AG09309 (cell line): ENCODE results near the gene WNT3A.

ENCODE experiments used
- DNase-seq: peaks from one replicate; pipeline ENCODE4 v3.0.0-alpha.2; 2010; ENCODE audit warnings: low read depth
- H3K4me3 ChIP-seq: 2 replicates; pipeline ENCODE4 v1.5.1; 2011; ENCODE audit warnings: mild to moderate bottlenecking, low read depth, low read length, moderate library complexity; ENCODE audit not compliant: control insufficient read depth
- TF ChIP-seq, protein P1 (sequence below): IDR thresholded peaks from 2 replicates; pipeline ENCODE4 v1.5.1; 2011; ENCODE audit warnings: mild to moderate bottlenecking, low read depth, low read length, inconsistent platforms; ENCODE audit not compliant: insufficient read depth, control insufficient read depth; ENCODE audit errors: missing control alignments

Gene WNT3A

DNA sequence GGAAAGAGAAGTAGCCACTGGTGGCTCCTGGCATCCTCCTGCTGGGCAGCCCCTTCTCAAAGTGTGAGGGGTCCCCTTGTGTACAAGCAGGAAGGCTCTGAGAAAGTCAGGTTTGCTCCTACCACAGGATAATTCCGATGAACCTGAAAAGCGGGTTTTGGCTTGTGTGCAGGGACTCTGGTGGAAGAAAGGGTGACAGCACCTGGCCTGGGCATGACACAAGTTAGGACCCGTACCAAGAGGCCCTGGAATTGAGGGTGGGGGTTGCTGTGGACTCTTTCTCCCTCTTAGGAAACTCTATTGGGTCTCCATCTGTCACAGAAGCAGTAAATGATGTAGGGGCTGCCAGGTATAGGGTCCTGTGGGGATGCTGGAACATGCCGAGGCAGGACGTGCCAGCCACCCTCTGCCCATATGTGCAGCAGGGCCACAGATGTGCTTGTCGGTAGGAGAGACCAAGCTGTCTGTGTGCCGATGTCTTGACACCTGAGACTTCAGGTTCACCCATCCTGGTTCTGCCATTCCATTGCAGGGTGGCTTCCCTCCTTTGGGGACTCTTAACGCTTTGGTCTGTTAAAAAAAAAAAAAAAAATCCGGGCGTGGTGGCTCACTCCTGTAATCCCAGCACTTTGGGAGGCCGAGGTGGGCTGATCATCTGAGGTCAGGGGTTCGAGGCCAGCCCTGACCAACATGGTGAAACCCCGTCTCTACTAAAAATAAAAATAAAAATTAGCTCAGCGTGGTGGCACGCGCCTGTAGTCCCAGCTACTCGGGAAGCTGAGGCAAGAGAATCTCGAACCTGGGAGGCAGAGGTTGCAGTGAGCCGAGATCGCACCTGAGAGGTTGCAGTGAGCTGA, 86.5 kb downstream of the WNT3A start:
- H3K4me3 ChIP-seq = no peak overlapping the region
- TF ChIP-seq, protein P1, sequence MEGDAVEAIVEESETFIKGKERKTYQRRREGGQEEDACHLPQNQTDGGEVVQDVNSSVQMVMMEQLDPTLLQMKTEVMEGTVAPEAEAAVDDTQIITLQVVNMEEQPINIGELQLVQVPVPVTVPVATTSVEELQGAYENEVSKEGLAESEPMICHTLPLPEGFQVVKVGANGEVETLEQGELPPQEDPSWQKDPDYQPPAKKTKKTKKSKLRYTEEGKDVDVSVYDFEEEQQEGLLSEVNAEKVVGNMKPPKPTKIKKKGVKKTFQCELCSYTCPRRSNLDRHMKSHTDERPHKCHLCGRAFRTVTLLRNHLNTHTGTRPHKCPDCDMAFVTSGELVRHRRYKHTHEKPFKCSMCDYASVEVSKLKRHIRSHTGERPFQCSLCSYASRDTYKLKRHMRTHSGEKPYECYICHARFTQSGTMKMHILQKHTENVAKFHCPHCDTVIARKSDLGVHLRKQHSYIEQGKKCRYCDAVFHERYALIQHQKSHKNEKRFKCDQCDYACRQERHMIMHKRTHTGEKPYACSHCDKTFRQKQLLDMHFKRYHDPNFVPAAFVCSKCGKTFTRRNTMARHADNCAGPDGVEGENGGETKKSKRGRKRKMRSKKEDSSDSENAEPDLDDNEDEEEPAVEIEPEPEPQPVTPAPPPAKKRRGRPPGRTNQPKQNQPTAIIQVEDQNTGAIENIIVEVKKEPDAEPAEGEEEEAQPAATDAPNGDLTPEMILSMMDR = no peak
- no peak for DNase-seq

DNA sequence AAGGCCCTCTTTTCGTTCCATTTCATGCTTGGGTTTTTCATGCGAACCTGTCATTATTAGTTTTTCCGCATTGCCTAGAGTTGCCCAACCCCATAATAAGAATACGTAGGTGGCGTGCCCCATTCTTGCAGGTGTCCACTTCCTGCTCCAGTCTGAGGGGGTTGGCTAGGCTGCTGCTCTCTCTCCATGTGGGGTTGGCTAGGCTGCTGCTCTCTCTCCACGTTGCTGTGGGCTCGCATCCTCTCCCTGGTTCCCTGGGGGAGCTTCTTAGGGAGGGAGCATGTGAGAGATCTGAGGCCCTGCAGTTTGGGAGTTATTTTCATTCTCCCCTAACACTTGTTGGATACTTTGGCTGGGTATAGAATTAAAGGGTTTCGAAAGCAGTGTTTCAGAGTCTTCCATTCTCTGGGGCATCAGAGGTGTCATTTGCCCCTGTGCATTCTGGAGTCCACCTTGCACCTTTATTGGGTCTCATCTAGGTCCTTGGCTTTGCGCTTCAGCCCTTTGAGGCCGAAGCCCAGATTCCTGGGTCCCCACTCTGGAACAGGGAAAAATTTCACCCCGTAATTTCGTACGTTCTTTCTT, 87.7 kb downstream of the WNT3A start:
- no peak for DNase-seq
- TF ChIP-seq, protein P1 = no peak
- H3K4me3 ChIP-seq = no peak overlapping the region

DNA sequence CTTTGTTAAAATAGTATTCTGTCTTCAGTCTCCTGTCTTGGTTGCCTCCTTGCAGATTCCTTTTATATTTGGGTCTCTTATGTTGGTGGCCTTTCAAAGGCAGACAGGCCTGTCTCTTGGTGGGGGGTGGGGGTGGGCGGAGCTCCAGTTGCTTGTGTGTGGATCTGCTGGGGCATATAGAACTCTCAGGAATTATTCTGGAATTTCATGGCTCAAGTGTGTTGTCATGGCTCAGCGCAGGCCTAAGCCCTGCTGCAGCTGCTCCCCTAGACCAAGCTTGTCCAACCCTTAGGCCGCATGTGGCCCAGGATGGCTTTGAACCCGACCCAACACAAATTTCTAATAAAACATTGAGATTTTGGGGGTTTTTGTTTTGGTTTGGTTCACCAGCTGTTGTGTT, 88.4 kb downstream of the WNT3A start:
- TF ChIP-seq, protein P1 = no peak

DNA sequence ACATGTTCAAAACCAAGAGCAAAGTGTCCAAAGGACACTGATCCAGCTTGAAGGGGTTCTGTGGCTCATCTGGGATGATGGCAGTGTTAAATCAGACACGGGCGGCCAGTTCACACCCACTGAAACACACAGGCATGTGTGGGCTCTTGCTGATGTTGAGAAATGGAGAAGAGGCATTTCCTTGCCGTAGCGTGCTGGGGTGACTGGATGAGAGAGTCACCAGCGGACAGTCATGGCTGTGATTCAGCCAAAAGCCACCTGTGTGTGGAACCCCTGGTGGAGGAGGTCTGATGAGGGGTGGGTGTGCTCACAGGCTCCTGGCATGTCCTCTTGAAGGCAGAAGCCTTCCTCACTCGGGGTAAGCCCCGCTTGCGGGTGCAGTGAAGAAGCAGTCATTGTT, 89.1 kb downstream of the WNT3A start:
- TF ChIP-seq, protein P1 = no peak
- no peak for DNase-seq

More for the DNA sequence above, 88.4 kb downstream of the WNT3A start:
- no peak for DNase-seq
- H3K4me3 ChIP-seq = no peak overlapping the region

DNA sequence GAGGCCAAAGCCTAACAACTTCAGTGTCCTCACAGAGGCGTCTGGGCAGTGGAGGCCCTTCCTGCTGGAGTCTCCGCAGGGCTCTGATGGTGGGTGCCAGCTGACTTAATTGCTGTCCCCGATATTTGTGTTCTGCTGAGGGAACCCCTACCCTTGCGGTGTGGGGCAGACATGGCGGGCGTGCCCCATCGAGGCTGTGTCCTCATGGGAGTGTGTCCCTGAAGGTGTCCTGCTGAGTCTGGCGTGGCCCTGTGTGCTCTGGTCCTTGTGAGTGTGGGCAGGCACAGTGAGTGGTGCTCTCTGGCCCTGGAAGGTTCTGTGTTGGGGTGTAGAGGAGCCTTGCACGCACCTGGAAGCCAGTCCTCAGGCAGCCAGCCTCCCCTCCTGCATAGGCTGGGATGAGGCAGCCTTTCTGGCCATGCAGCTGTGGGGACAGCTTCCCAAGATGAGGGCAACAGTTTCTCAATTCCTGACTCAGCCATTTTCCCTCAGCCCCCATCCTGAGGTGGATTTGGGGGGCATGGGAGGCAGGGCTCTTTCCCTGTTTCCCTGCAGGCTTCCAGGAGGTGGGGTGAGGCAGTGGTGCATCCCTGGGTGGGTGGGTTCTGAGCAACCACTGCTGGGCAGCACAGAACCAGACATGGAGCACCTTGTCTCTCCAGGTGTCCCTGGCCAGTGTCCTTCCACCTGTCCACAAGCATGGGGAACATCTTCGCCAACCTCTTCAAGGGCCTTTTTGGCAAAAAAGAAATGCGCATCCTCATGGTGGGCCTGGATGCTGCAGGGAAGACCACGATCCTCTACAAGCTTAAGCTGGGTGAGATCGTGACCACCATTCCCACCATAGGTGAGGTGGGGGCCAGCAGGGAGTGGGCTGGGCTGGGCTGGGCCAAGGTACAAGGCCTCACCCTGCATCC, 89.9 kb downstream of the WNT3A start:
- DNase-seq = no peak
- TF ChIP-seq, protein P1 = no peak
- no peak overlapping the region for H3K4me3 ChIP-seq

More for the DNA sequence above, 89.1 kb downstream of the WNT3A start:
- H3K4me3 ChIP-seq = no peak overlapping the region

DNA sequence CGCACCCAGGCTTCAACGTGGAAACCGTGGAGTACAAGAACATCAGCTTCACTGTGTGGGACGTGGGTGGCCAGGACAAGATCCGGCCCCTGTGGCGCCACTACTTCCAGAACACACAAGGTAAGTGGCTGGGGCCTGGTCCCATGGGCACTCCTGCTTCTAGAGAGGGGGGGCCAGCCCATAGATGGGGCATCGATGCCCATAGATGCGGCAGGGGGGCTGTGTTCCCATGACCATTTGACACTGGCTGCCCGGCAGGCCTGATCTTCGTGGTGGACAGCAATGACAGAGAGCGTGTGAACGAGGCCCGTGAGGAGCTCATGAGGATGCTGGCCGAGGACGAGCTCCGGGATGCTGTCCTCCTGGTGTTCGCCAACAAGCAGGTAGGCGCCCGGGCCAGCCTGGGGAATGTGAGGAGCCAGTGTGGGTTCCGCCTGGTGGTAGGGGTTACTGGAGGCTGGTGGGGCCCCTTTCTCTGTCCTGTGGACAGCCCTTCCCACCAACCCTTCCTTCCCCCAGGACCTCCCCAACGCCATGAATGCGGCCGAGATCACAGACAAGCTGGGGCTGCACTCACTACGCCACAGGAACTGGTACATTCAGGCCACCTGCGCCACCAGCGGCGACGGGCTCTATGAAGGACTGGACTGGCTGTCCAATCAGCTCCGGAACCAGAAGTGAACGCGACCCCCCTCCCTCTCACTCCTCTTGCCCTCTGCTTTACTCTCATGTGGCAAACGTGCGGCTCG, 90.7 kb downstream of the WNT3A start:
- no peak for DNase-seq
- TF ChIP-seq, protein P1 = no peak
- H3K4me3 ChIP-seq = no peak overlapping the region
